HG03439 (cell line): Measurements from ENCODE around the gene MRPL34.

Source experiments
- ATAC-seq: cut with Tn5 transposase; IDR thresholded peaks from one replicate; pipeline ENCODE4 v1.9.1; 2021; ENCODE audit warnings: mild to moderate bottlenecking, moderate library complexity; ENCODE audit not compliant: unreplicated experiment

Gene MRPL34

DNA sequence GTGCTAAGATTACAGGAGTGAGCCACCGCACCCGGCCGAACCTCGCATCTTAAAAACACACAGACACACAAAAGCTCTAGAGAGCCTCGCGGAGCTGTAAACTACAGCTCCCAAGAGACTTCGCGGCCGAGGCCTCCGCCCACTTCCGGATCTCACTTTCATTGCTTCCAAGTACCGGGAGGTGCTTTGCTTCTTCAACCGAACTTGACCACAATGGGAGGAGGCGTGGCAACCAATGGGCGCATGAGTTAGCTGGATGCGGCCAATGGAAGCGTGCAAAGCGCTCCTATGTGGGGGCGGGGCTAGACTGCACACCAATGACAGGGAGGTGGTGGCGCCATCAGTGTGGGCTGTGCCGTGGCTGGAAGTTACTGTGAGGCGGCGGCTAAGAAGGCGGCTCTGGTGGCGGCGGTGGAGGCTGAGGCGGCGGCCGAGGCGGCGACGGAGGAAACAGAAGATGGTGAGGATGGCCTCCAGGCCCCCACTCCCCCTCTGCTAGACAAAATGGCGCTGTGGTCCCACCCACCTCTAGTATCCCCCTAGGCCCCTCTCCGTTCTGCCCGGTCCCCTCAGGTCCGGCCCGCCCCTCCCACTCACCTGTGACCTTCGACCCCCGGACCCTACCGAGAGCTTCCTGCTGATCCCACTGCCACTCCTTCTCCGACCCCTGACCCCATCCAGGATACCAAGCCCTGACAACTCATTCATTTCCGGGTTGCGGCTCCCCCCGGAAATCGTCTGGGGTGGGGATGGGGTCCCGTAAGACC is 3.7 kb downstream of the MRPL34 start, which contains the start of gene DDA1:
Gene DDA1 (plus strand): TSS at position 366 of the 767 bp plus-strand sequence. CDS start 92 bp downstream, at position 458.
- ATAC-seq, result peak; percentile 58

GRCh38 chr19:17309965-17310461 is 4.3 kb downstream of the MRPL34 start:
- no peak for ATAC-seq

- ATAC-seq, result no peak
Measured at GRCh38 chr19:17311455-17312188, 6.0 kb downstream of the MRPL34 start.

GRCh38 chr19:17312189-17313113 is 6.8 kb downstream of the MRPL34 start:
- ATAC-seq, result no peak

DNA sequence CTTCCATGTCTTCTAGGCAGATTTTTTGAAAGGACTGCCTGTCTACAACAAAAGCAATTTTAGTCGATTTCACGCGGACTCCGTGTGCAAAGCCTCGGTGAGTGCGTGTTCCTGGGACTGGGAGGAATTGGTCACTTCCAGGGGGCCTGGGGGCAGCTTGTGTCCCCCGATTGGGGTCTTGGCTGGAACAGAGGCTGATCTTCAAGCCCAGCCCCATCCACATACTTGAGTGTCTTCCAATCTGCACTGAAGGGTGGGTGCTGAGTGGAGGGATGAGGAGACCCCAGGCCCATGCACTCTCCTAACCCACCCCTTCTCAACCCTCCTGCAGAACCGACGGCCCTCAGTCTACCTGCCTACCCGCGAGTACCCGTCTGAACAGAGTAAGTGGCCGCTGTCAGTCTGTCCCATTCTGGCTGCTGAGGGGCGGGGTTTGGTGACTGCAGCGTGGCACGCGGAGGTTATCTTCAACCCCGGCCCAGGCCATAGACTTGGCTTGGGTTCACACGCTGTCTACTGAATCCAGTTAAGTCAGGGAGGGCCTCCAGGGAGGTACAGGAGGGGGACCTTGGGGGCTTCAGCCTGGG is 8.4 kb downstream of the MRPL34 start:
- ATAC-seq, result no peak

DNA sequence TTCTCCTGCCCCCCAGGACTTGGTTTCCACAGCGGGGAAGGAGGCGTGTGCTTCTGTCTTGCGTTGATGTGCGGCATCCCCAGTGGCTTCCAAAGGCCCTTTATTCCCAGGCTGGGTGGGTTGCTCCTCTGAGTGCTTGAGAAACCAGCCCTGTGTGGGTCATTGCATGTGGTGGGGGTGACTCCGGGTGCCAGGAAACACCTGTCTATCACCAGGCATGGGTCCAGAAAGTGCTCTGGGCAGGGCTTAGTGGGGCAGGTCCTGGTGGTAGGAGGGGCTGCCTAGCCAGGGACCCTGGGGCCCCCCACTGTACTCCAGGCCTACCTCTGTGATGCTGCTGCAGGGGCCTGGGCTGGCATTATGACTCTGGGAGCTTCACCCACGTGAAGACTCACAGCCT is 13.3 kb downstream of the MRPL34 start:
- ATAC-seq, result no peak

- ATAC-seq, result no peak
Measured at GRCh38 chr19:17319473-17320238, 14.0 kb downstream of the MRPL34 start.

- ATAC-seq, result no peak
Measured at GRCh38 chr19:17320435-17320834, 14.8 kb downstream of the MRPL34 start.

- ATAC-seq, result no peak
Measured at GRCh38 chr19:17321655-17322489, 16.2 kb downstream of the MRPL34 start.

GRCh38 chr19:17322854-17323253 is 17.2 kb downstream of the MRPL34 start:
- ATAC-seq, result no peak

DNA sequence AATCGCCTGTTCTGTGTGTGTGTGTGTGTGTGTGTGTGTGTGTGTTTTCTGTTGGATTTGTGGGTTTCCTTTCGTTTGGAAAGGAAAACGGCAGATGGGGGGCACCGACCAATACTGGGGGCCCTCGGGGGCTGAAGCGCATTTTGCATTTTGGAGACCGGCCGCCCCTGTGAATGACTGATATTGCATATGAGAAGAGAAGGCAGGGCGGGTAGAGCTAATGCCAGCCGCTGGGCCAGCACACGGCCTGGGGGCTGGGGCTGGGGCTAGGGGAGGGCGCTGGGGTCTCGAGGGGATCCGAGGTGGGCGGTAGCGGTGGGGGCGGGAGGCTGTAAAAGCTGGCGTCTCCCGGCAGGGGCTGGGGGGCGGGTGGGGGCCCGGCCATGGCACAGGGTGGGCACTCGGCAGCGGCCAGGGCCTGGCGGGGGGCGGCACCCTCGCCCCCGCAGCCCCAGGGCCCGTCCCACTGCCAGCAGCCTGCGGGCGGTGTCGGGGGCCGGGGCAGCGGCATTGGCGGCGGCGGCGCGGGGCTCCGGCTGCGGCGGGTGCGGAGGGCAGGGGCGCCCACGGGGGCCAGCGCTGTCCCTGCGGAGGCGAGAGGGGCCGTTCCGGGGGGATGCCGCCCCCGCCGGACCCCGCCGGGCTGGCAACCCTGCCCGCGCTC is 17.8 kb downstream of the MRPL34 start:
- no peak for ATAC-seq

DNA sequence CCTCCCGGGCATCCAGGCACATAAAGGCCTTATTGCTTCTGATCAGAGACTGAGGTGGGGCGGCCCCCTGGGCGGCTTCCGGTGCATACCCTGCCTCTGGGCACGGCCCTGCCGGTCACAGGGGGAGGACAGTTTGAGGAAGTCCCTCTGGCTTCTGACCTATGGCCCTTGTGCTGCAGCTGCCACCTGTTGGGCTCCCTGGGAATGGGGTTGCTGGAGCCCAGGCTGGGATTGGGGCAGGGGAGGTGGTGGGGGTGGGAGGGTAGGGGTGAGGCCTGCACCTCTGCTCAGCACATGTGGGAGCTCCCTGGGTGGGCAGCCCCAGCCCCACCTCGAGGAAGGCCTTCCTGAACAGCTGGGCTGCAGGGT is 18.3 kb downstream of the MRPL34 start:
- ATAC-seq, result no peak

DNA sequence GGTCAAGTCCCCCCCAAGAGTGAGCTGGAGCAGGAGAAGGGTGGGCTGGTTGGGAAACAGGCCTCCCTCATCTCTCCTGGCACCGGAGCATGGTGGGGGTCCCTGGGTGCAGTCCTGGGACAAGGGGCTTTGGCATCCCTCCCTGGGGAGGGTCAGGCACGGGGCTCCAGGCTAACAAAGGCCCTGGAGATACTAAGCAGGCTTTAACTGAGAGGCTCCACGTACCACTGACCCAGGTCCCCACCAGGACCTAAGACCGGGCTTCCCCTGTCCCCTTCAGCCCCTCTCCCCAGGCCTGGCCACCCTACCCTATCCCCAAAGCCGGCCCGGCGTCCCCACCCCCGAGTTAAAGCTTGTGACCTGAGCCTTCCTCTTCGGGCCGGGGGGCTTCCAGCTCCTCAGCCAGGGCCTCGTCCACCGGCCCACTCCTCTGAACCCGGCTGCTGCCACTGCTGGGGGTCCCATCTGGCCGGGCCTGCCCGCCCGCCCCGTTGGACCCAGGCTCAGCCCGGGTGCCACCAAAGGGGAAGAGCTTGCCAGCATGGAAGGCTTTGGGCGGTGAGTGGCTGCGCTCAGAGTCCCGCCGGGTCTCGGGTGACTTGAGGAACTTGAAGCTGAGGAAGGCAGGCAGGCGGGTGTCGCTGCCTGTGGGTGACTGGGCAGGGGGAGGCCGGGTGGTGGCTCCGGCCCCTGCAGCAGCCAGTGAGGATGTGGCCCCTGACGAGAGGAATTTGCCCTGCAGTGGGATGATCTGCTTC is 18.9 kb downstream of the MRPL34 start:
- no peak for ATAC-seq

DNA sequence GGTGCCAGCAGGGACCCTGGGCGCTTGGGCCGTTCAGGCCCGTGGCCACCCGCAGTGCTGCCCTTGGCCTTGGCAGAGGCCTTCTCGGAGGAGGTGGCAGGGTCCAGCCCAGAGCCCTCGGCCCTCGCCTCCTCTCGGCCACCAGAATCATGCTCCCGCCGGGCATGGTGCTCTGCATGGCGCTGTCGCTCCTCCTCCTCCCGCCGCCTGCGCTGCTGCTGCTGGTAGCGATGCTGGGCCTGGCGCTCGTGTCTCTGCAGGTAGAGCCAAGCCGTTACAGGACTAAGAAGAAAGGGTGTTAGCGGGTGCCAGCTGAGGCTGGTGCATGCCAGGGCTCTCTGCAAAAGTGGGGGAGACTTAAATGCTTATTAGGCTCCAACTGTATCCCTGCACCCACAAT is 19.5 kb downstream of the MRPL34 start:
- ATAC-seq, result no peak

DNA sequence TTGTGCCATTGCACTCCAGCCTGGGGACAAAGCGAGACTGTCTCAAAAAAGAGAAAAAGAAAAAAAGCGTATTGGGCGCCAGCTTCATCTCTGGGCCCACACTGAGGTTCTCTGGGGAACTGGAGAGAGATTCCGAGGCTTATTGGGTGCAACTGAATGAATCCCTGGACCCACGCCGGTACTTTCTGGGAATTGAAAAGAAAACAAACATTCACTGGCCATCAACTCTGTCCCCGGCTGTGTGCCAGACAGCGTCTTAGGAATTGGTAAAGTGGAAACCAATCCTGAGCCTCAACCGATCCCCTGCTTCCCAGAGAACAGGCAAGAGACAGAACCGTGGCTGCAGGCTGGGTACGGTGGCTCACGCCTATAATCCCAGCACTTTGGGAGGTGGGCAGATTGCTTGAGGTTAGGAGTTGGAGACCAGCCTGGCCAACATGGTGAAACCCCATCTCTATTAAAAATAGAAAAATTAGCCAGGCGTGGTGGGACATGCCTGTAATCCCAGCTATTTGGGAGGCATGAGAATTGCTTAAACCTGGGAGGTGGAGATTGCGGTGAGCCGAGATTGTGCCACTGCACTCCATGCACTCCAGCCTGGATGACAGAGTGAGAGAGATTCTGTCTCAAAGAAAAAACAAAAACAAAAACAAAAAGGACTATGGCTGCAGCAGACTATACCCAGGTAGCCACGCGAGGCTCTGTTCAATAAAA is 20.4 kb downstream of the MRPL34 start:
- ATAC-seq, result no peak

GRCh38 chr19:17326595-17326966 is 20.9 kb downstream of the MRPL34 start:
- no peak for ATAC-seq

DNA sequence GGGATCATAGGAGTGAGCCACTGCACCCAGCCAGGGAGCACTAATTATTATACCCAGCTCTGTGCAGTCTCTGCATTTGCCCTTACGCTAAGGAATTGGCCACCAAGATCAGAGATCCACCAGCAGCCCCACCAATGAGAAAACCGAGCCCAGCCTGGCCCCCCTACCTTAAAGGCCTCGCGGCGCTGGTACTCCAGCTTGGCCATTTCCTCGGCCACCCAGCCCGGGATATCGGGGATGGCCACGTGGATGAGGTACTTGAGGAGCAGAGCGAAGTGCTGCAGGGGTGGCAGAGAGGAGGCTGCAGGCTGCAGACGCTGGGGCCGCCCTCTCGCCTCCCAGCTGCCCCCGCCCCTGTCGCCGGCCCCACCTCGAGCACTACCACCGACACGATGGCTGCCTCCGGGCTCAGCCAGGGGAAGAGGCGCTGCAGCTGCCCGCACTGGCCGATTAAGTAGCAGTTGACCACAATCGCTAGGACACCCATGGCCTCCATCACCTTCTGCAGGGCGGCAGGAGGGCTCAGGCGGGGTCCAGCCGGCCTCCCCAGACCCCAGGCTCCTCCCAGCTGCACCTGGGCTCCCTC is 21.5 kb downstream of the MRPL34 start:
- ATAC-seq, result no peak
